Measurements from ENCODE around the gene RANBP3L.

- TF ChIP-seq REST (IDR thresholded peaks at IDR 0.05) (no peak), MYC (IDR thresholded peaks at IDR 0.05; ENCODE audit: borderline replicate concordance, low read length) (no peak), CTCF (IDR thresholded peaks at IDR 0.05) (no peak)
Measured at GRCh38 chr5:36215910-36216309, 85.8 kb downstream of the RANBP3L start.

Data from A549 (cell line).